ENCODE results near the gene PON1.

PON1 gene

GRCh38 chr7:95324431-95324830 is at the start of gene PON1:
PON1 (minus strand) TSS chr7:95324532; CDS start chr7:95324475, 57 bp downstream.
- DNase-seq: no peak

DNA sequence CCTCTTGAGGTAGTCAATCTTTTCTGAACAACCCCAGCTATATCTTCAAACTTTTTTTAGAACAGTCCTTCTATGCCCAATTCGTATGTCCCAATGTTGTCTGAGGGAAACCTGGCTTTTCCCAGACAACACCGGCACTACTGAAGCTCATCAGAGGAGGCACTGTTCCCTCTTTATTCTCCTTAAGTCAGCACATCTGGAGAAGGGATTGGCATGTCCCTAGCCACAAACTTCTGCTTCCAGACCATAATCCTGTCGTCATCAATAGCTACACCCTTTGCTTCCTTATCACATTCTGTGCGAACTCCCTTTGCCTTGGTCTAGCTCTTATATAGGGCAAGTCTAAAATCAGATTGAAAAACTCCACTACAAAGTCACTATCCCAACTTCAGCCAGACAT is 49.0 kb upstream of the PON1 start:
- no peak for DNase-seq

DNA sequence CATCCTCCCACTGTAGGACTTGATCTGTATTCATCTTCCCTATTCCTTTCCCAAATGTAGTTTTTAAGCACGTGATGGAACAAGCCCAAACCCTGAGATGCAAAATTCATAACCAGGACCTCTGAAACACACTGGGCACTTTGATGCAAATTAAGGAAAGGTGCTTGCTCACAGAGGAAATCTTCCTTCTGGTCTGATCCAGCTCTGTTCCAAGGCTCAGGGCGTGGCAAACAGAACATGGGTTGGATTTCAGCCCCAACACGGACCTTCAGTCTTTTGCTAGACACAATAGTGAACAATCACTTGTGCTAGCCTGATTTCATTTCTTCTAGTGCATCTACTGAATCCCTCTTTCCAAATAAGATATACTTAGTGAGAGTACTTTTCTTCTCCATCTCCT is 43.9 kb upstream of the PON1 start:
- no peak for DNase-seq

DNA sequence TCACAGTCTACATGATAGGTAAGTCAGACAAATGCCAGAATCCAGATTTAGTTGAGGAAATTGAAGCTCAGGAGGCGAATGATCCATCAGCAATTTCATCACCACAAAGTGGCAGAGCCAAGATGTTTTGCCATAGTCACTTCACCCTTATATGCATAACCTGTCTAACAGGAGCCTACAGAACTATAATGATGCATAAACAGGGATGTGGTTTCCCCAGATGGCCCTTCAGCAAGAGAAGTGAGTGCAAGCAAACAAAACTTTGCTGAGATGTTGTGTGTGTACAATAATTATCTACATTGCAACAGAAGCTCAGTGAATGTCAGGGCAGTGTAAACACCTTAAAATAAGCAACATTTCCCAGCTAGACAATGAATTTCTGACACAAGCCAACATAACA is 43.3 kb upstream of the PON1 start:
- no peak for DNase-seq

- DNase-seq: no peak
Observed at GRCh38 chr7:95365151-95365550, 40.8 kb upstream of the PON1 start.

- DNase-seq: no peak
Observed at GRCh38 chr7:95357623-95358022, 33.3 kb upstream of the PON1 start.

DNA sequence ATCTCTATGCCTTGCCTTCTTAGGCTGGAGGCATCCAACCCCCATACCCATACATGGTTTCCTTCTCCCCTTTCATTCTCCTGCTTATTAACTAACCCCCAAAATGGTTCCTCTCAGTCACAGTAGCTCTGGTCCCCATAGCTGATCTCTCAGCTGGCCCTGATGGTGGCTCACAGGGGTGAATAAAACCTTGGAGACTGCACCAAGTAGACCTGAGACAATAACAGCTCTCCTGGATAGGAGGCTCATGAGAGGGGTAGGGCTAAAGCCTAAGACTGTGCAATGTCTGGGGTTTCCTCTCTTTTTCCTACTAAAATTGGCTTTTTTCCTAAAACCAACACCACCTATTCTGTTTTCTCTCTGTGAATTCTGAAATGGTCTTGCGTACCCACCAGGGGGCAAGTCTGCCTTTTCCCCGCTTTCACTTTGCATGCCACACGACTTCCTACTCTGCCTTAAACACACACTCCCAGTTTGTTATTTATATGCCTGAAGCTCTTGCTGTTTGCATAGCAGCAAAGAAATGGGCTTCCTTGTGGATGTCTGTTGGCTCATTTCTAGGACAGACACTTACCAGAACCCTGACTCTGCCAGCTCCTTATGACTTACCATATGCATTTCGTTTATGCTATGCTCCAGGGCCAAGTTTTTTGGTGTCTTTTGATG is 18.4 kb upstream of the PON1 start:
- DNase-seq: no peak

DNA sequence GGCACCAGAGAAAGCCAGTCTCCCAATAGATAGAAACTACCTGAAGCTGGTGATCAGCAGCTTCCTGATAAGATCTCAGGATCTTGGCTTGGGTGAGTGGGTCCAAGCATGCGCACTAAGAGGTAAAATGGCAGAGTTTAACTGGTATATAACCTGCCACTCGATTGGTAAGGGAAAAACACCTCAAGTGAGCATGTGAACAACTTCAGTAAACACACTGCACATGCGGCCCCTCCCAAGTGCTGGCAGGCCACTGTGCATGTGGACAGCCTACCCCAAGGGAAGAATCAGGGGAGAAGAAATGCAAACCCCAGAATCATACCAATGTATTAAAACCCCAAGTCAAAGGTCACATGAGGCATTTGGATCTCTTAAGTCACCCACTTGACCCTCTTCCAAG is 17.7 kb upstream of the PON1 start:
- DNase-seq: no peak

DNA sequence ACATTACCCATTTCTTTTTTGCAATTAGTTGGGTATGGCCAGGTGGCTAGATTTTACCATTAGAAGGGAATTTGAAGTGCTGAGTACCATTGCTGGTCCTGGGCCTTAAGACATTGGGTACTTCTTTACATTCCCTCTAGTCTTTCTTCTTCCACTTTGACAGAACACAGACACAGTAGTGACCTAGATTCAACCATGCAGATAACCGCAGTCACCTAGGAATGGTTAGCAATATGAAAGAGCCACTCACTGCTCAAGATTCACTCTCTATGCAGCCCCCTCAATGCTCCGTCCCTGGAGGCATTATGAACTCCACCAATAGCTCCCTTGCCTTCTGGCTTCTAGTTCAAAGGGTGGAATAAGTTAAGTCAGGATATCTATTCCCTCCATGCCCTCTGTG is 16.2 kb upstream of the PON1 start:
- no peak for DNase-seq

- no peak for DNase-seq
Observed at GRCh38 chr7:95338832-95339231, 14.5 kb upstream of the PON1 start.

GRCh38 chr7:95335093-95335492 is 10.8 kb upstream of the PON1 start:
- no peak for DNase-seq

DNA sequence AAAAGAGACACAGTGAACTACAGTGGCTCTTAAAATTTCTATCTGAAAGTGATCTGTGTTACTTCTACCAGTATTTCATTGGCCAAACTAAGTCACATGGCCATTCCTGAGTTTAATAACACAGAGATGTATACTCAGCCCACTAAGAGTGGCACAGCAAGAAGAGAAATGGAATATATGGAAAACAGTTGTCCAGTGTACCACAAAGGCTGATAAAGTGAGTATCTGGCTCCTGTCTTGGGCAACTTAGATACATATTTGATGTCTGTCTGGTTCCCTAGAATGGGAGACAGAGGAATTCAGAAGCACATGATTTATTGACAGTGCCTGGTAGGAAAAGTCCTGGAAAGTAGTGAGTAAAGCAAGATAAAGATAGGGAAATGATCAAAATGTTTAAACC is 10.1 kb upstream of the PON1 start:
- DNase-seq: no peak

GRCh38 chr7:95330961-95331337 is 6.6 kb upstream of the PON1 start:
- no peak for DNase-seq

GRCh38 chr7:95330204-95330960 is 6.0 kb upstream of the PON1 start:
- no peak for DNase-seq

- DNase-seq: no peak
Observed at GRCh38 chr7:95327356-95327755, 3.0 kb upstream of the PON1 start.

DNA sequence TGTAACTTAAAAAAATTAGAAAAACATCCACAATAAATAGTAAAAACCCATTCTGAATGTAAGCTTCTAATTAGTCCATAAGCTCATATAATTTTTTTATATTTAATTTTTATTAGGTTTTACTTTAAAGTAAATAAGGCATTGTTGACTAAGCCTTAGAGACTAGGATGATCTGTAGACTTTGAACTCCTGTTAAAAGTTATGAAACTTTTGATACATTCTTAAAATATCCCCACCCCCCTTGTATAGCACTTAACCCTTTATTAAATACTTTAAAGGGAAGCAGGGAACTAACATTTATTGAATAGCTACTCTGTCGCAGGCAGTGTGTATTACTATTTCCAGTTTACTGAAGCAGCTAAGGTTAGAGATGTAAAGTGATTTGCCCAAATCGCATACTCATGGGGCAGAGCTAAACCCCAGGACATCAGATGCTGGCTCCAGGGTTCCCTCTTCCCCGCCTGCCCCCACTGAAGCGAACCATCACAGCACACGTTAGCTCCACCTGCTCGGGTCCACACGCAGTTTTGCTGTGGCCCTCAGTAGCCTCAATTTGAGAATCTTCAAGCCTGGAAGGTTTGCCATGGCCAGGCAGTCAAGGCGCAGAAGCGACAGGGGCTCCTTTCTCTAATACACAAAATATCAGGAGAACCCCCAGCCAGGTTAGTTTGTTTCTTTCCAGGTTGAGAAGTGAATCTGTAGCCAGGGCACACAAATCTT is 762 bp downstream of the PON1 start:
- no peak for DNase-seq

DNA sequence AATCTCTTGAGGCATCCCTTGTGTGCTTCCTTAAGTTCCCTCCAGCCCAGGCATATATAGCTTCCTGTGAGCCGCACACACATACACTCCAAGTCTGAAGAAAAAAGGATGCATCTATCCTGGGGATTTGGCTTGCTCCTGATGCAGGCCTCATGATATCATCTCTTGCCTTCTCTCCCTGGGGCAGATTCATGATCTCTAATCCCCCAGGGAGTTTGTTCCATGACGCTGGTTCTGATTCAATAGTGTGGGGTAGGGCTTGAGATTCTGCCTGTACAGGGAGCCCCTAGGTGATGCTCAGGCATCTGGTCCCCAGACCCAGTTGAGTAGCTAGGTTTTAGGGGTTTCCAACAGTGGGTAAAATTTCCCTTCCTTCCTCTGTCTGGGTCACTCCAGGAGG is 1.5 kb downstream of the PON1 start:
- no peak for DNase-seq

DNA sequence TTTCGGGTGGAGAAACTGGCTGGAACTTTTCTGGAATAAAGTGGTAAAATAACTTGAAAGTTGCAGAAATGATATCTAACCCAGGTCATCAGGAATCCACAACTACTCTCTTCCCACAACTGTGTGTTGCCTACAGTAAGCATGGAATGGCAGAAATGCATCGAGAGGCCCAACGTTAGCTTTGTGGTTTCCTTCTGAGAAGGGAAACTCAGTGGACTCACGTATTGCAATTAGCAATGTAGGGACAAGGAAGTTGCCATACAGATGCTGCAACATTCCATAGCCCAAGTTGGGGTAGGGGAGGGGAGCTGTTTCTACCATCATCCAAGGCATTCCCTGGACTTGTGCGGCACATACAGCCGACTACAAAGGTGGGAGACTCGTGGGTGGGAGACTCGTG is 1.9 kb downstream of the PON1 start:
- no peak for DNase-seq

DNA sequence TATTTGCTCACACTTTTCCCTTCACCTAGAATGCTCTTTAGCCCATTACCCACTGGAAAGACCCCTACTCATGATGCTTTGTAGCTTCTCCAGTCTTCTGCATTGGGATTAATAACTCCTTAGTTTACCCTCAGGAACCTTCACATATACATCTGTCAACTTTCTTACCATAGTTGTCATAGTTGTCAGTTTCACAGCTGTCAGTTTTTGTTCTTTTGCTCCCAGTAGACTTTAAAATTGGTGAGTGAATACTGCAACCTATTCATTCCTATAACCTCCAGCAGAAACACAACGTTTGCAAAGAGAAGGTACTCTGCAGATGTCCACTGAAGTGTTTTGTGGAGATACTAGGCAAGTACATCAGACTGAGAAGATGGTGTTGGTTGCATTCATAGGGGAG is 2.6 kb downstream of the PON1 start:
- DNase-seq: no peak

- no peak for DNase-seq
Observed at GRCh38 chr7:95320651-95321050, 3.7 kb downstream of the PON1 start.

- DNase-seq: no peak
Observed at GRCh38 chr7:95319570-95319969, 4.8 kb downstream of the PON1 start.

DNA sequence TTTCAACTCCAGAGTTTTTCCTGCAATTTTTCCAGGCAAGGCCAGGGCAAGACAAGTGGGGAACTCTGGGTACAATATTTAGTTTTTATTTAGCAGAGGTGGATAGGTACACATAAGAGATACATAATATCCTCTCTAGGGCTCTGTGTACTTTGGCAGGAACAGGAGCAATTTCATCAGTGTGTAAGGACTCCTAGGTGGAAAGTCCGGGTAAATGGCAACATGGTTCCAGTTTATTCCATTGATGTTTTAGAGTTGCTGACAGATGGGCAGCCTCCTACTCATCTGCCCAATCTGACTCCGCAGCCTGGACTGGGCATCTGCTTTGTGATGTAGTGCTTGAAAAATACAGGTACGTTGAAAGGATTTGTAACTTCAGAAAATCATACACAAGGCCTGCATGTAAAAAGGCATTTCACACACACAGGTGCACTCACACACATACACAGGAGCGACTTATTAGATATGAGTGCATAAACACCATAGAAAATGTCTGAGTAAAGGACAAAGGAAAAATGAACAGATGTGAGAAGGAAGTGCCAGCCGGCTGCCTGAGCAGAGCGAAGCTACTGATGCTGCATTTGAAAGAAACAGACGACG is 5.7 kb downstream of the PON1 start:
- DNase-seq: no peak

- no peak for DNase-seq
Observed at GRCh38 chr7:95317966-95318365, 6.4 kb downstream of the PON1 start.

GRCh38 chr7:95317546-95317945 is 6.8 kb downstream of the PON1 start:
- DNase-seq: no peak

Data from stimulated activated CD4-positive, alpha-beta T cell treated with anti-CD3 and anti-CD28 coated beads, Interleukin-4, amount 100 ng/mL, for 4 hours (primary cell).